Endothelial cell of umbilical vein (primary cell): ENCODE data around the gene MGST2. TPM values are rescaled to one million over a fixed set of nuclear protein-coding genes. Genes with fewer than 3 reads are reported as not detected.

ENCODE experiments used
- BruUV-seq: library from RNA; stranded (reverse); fragments of 400-500 nt; replicated peaks from 2 replicates; lab custom pipeline; 2021; lab: Mats Ljungman, UMichigan
- CTCF ChIA-PET: fragments of 300-600, 350-600 bp; sonication (Branson Sonifier 250); formaldehyde crosslinking; loops from one replicate; lab custom pipeline; 2021; ENCODE audit warnings: antibody characterized with exemption, inconsistent platforms; lab: Charles Lee
- POLR2A ChIA-PET: fragments of 300-600, 350-600 bp; sonication (Branson Sonifier 250); formaldehyde crosslinking; loops from one replicate; lab custom pipeline; 2021; ENCODE audit warnings: antibody characterized with exemption, inconsistent platforms; lab: Charles Lee
- DNase-seq: peaks from one replicate; pipeline ENCODE4 v3.0.0-alpha.2; 2011; ENCODE audit warnings: low read depth, low spot score
- FAIRE-seq: peaks from 2 replicates; lab custom pipeline; 2011; peaks lifted over from hg19 to GRCh38; lab: Jason Lieb, UNC
- H2AFZ ChIP-seq: 2 replicates; pipeline ENCODE4 v1.6.0; 2012; ENCODE audit warnings: low read depth, low read length, control low read depth, inconsistent platforms
- H3K27ac ChIP-seq: 2 replicates; pipeline ENCODE4 v1.5.1; 2011; ENCODE audit warnings: low read depth, mild to moderate bottlenecking, control low read depth, low read length, moderate library complexity; ENCODE audit not compliant: insufficient read depth
- H3K27me3 ChIP-seq, 2 experiments: 2 replicates each; pipeline versions ENCODE4 v1.6.0 to v1.6.1; 2011; ENCODE audit warnings: low read length in 2 of 2, mixed read lengths in 1 of 2; ENCODE audit not compliant: control insufficient read depth in 2 of 2, insufficient read depth in 2 of 2
- H3K36me3 ChIP-seq, 2 experiments: 2 replicates in 1 of 2; 3 replicates in 1 of 2; pipeline ENCODE4 v1.5.1; 2011; ENCODE audit warnings: low read length in 2 of 2, mild to moderate bottlenecking in 1 of 2, moderate library complexity in 1 of 2; ENCODE audit not compliant: control insufficient read depth in 2 of 2, insufficient read depth in 2 of 2; ENCODE audit errors: extremely low read depth in 1 of 2
- H3K4me1 ChIP-seq: 3 replicates; pipeline ENCODE4 v1.5.1; 2011; ENCODE audit warnings: mild to moderate bottlenecking, low read length; ENCODE audit not compliant: control insufficient read depth, insufficient read depth; ENCODE audit errors: extremely low read depth
- H3K4me2 ChIP-seq: 2 replicates; pipeline ENCODE4 v1.6.1; 2011; ENCODE audit warnings: low read length, control low read depth, mixed read lengths; ENCODE audit not compliant: insufficient read depth
- H3K4me3 ChIP-seq, 3 experiments: fragments of 200-600 bp in 1 of 3; sonication (generic), shearing (Covaris generic) in 1 of 3; replicated peaks in 1 of 3; 2 replicates each; pipeline ENCODE4 v1.5.1; 2011 to 2016; ENCODE audit warnings: control low read depth in 3 of 3, low read length in 3 of 3, mild to moderate bottlenecking in 2 of 3, inconsistent platforms in 1 of 3, low read depth in 1 of 3, moderate library complexity in 1 of 3; ENCODE audit not compliant: insufficient read depth in 1 of 3
- H3K79me2 ChIP-seq: 2 replicates; pipeline ENCODE4 v1.6.0; 2012; ENCODE audit warnings: low read length, inconsistent platforms; ENCODE audit not compliant: control insufficient read depth, insufficient read depth
- H3K9ac ChIP-seq: replicated peaks from 2 replicates; pipeline ENCODE3; 2011; ENCODE audit warnings: low read length, control low read depth; ENCODE audit not compliant: insufficient read depth; ENCODE audit errors: extremely low read depth
- H3K9me1 ChIP-seq: replicated peaks from 3 replicates; pipeline ENCODE4 v1.6.0; 2011; ENCODE audit warnings: mild to moderate bottlenecking, low read length; ENCODE audit not compliant: control insufficient read depth, insufficient read depth; ENCODE audit errors: extremely low read depth
- H3K9me3 ChIP-seq: replicated peaks from 2 replicates; pipeline ENCODE4 v1.5.1; 2012; ENCODE audit warnings: low read length, inconsistent platforms; ENCODE audit not compliant: control insufficient read depth, insufficient read depth
- H4K20me1 ChIP-seq: replicated peaks from 2 replicates; pipeline ENCODE3; 2011; ENCODE audit warnings: mild to moderate bottlenecking, low read length; ENCODE audit not compliant: control insufficient read depth, insufficient read depth; ENCODE audit errors: extremely low read depth
- EZH2 ChIP-seq: IDR thresholded peaks from 2 replicates; pipeline ENCODE4 v1.6.1; 2012; ENCODE audit warnings: borderline replicate concordance, low read depth, mild to moderate bottlenecking, moderate library complexity, low read length, inconsistent platforms; ENCODE audit not compliant: severe bottlenecking
- FOS ChIP-seq: IDR thresholded peaks from 2 replicates; pipeline ENCODE4 v1.6.1; 2011; ENCODE audit warnings: mild to moderate bottlenecking, low read length, moderate library complexity, borderline replicate concordance; ENCODE audit not compliant: insufficient read depth
- GATA2 ChIP-seq: IDR thresholded peaks from 2 replicates; pipeline ENCODE4 v1.7.0; 2011; ENCODE audit warnings: low read depth, mild to moderate bottlenecking, moderate library complexity, mixed read lengths, low read length; ENCODE audit not compliant: insufficient read length, insufficient read depth
- JUN ChIP-seq: IDR thresholded peaks from 2 replicates; pipeline ENCODE4 v1.6.1; 2011; ENCODE audit warnings: borderline replicate concordance, low read depth; ENCODE audit not compliant: insufficient read length, insufficient read depth
- MYC ChIP-seq: IDR thresholded peaks from one replicate; pipeline ENCODE4 v1.6.1; 2011; ENCODE audit warnings: mild to moderate bottlenecking, low read depth, low read length
- POLR2A ChIP-seq: IDR thresholded peaks from 2 replicates; pipeline ENCODE4 v1.6.1; 2012; ENCODE audit warnings: low read depth, mild to moderate bottlenecking, control low read depth, low read length
- POLR2AphosphoS5 ChIP-seq: IDR thresholded peaks from 2 replicates; pipeline ENCODE4 v1.6.1; 2012; ENCODE audit warnings: low read depth, mild to moderate bottlenecking, control low read depth, low read length, moderate library complexity; ENCODE audit not compliant: insufficient read depth
- dilution Hi-C: fragments of 300-500 bp; cut with MboI; formaldehyde crosslinking; loops from one replicate; pipeline ENCODE4 v1.15.0; 2019; ENCODE audit warnings: low sequenced_read_pairs; ENCODE audit not compliant: extremely low pct_ligation_motif_present
- intact Hi-C: fragments of 100-400 bp; cut with micrococcal nuclease; formaldehyde crosslinking; loops from one replicate; pipeline ENCODE4 v1.10.0; 2022
- polyA plus RNA-seq, 4 experiments: library from polyadenylated mRNA; depleted of rRNA in 3 of 4; stranded (reverse) in 3 of 4; unstranded in 1 of 4; fragments of >200 nt; gene quantifications; 2 replicates each; pipeline versions ENCODE4 v1.2.1 to v1.2.3, GENCODE V29; 2011 to 2012; ENCODE audit warnings: missing spikeins in 1 of 4
- total RNA-seq: library from RNA; stranded (reverse); gene quantifications from 2 replicates; pipeline ENCODE4 v1.2.3, GENCODE V29; 2021
- TF ChIP-seq, protein P1 (sequence below): IDR thresholded peaks from 2 replicates; pipeline ENCODE4 v1.6.1; 2011; ENCODE audit not compliant: insufficient read depth, insufficient read length
- TF ChIP-seq, protein P2 (sequence below), 2 donors: IDR thresholded peaks; 1 replicate in 1 of 2; 2 replicates in 1 of 2; pipeline ENCODE4 v1.5.1; 2011; ENCODE audit warnings: low read length in 2 of 2, mild to moderate bottlenecking in 2 of 2, moderate library complexity in 2 of 2, control low read depth in 1 of 2, inconsistent platforms in 1 of 2, low read depth in 1 of 2; ENCODE audit not compliant: insufficient read depth in 1 of 2; ENCODE audit errors: extremely low read depth in 1 of 2

Gene MGST2
- total and polyA plus RNA-seq, 2 donors (not counting 3 experiments of a cell fraction or from before 2014, with no cell fraction given): 64.3 to 78.9 TPM

GRCh38 chr4:139664442-139664841, 1.2 kb upstream of the MGST2 start:
- TF ChIP-seq POLR2A: no peak
- no peak for TF ChIP-seq JUN
- TF ChIP-seq MYC: no peak
- TF ChIP-seq, protein P1, sequence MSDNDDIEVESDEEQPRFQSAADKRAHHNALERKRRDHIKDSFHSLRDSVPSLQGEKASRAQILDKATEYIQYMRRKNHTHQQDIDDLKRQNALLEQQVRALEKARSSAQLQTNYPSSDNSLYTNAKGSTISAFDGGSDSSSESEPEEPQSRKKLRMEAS: no peak
- TF ChIP-seq EZH2: no peak
- no peak for TF ChIP-seq GATA2
- no peak for TF ChIP-seq POLR2AphosphoS5
- TF ChIP-seq, protein P2, sequence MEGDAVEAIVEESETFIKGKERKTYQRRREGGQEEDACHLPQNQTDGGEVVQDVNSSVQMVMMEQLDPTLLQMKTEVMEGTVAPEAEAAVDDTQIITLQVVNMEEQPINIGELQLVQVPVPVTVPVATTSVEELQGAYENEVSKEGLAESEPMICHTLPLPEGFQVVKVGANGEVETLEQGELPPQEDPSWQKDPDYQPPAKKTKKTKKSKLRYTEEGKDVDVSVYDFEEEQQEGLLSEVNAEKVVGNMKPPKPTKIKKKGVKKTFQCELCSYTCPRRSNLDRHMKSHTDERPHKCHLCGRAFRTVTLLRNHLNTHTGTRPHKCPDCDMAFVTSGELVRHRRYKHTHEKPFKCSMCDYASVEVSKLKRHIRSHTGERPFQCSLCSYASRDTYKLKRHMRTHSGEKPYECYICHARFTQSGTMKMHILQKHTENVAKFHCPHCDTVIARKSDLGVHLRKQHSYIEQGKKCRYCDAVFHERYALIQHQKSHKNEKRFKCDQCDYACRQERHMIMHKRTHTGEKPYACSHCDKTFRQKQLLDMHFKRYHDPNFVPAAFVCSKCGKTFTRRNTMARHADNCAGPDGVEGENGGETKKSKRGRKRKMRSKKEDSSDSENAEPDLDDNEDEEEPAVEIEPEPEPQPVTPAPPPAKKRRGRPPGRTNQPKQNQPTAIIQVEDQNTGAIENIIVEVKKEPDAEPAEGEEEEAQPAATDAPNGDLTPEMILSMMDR (IDR thresholded peaks at IDR 0.05; ENCODE audit: extremely low read depth in 1 of 2, insufficient read depth in 1 of 2, low read depth in 1 of 2, low read length in 2 of 2): no peak
- TF ChIP-seq FOS: no peak
- H3K27ac ChIP-seq: no peak overlapping the region
- no peaks in the 10 kb centered on the region for H3K27me3 ChIP-seq
- H3K9ac ChIP-seq: no peak overlapping the region
- no peaks in the 10 kb centered on the region for H3K9me1 ChIP-seq
- H3K9me3 ChIP-seq: no peaks in the 10 kb centered on the region
- no peaks in the 10 kb centered on the region for H3K36me3 ChIP-seq
- H3K4me2 ChIP-seq: no peak overlapping the region
- CTCF ChIA-PET: interaction anchor here (1.0 to 3.3 kb wide), 2 partner anchors 7 to 9 kb away, joined by 3 to 47 read pairs; no protein-coding TSS in a partner anchor
- H2AFZ ChIP-seq: no peak overlapping the region
- no peaks in the 10 kb centered on the region for H4K20me1 ChIP-seq
- peaks cover 7% of the 10 kb centered on the region for H3K79me2 ChIP-seq
- POLR2A ChIA-PET: no interaction called here
- no peak for FAIRE-seq
- dilution Hi-C loops (no loop called here), intact Hi-C loops (no loop called here)
- BruUV-seq: no TSS peak
- peaks cover 39% of the 10 kb centered on the region for H3K4me1 ChIP-seq
- H3K4me3 ChIP-seq: no peak overlapping the region
- no peak for DNase-seq
